Nephron (organoid): ENCODE data around the gene KAT7.

Experiments
- H3K27ac Mint-ChIP-seq, 3 experiments: 2 replicates each; pipeline ENCODE4 v1.8.0; 2020; ENCODE audit warnings: mixed read lengths in 3 of 3, mild to moderate bottlenecking in 2 of 3, moderate library complexity in 1 of 3
- H3K27me3 Mint-ChIP-seq: 2 replicates; pipeline ENCODE4 v1.8.0; 2021; ENCODE audit warnings: low read depth, mild to moderate bottlenecking, moderate library complexity, mixed read lengths
- H3K36me3 Mint-ChIP-seq: 2 replicates; pipeline ENCODE4 v1.8.0; 2020; ENCODE audit warnings: low read depth, mixed read lengths
- H3K4me1 Mint-ChIP-seq: 2 replicates; pipeline ENCODE4 v1.8.0; 2020; ENCODE audit warnings: mixed read lengths
- H3K4me3 Mint-ChIP-seq, 3 experiments: 2 replicates each; pipeline ENCODE4 v1.8.0; 2020; ENCODE audit warnings: mild to moderate bottlenecking in 3 of 3, mixed read lengths in 3 of 3, moderate library complexity in 2 of 3
- H3K9me3 Mint-ChIP-seq: 2 replicates; pipeline ENCODE4 v1.8.0; 2020; ENCODE audit warnings: mixed read lengths
- TF ChIP-seq, protein P1 (sequence below), 3 experiments: fragments of 200-600 bp; sonication (generic); IDR thresholded peaks; one replicate each; pipeline ENCODE4 v1.5.0; 2021; ENCODE audit warnings: antibody characterized with exemption in 3 of 3; ENCODE audit not compliant: unreplicated experiment in 3 of 3

KAT7 gene

DNA sequence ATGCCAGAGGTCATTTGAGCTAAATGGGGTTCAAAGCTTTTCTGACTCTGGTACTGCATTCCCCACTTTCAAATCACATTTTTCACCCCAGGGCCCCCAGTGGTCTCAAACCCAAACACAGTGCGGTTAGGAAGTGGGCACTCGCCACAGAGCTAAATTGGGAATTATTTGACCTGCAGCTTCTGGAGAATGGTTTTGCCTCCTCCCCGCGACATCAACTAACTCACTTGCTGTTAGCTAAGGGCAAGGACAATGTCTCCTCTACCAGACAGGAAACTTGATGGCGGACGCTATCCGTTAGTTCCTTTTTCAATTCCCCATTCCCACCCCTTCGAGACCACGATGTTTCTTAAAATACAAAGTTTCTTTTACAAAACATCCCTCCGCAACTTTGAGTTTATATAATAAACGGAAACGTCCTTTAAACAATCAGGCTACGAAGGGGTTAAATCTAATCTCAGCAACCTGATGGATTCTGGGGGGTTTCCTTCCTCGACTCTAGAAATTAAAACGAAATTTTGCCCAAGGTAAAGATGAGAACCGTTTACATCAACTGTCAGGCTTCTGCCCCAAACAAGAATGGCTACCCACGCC lies 500 bp upstream of the KAT7 start:
- H3K9me3 Mint-ChIP-seq = no peaks in the 10 kb centered on the region
- no peaks in the 10 kb centered on the region for H3K27me3 Mint-ChIP-seq
- H3K4me1 Mint-ChIP-seq = peaks cover 46% of the 10 kb centered on the region

DNA sequence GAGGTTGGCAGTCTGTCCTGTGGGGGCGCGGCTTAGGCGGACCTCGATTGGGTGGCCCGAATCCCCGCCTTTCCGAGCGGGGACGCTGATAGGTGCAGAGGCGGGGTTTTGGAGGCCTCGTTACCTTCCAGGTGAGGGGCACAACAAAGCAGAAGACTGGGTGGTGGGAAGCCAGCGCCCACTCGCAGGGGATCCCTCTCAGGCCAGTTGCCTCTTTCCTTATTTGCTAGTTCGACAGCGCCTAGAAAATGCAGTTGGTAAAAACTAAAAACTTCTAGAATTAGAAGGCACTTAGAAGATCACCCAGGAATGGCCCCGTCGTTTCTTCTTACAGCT lies 730 bp downstream of the KAT7 start:
- Mint-ChIP-seq H3K27me3 (no peaks in the 10 kb centered on the region), H3K36me3 (peaks cover 35% of the 10 kb centered on the region), H3K27ac (peak overlapping the region; percentile 96 to 99 (median 99)), H3K4me3 (peak overlapping the region; percentile 92 to 98 (median 94)), H3K9me3 (no peaks in the 10 kb centered on the region), H3K4me1 (peaks cover 38% of the 10 kb centered on the region)
- TF ChIP-seq, protein P1, sequence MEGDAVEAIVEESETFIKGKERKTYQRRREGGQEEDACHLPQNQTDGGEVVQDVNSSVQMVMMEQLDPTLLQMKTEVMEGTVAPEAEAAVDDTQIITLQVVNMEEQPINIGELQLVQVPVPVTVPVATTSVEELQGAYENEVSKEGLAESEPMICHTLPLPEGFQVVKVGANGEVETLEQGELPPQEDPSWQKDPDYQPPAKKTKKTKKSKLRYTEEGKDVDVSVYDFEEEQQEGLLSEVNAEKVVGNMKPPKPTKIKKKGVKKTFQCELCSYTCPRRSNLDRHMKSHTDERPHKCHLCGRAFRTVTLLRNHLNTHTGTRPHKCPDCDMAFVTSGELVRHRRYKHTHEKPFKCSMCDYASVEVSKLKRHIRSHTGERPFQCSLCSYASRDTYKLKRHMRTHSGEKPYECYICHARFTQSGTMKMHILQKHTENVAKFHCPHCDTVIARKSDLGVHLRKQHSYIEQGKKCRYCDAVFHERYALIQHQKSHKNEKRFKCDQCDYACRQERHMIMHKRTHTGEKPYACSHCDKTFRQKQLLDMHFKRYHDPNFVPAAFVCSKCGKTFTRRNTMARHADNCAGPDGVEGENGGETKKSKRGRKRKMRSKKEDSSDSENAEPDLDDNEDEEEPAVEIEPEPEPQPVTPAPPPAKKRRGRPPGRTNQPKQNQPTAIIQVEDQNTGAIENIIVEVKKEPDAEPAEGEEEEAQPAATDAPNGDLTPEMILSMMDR (IDR thresholded peaks at IDR 0.05; ENCODE audit: unreplicated experiment in 3 of 3) = no peak

More for the DNA sequence above, 500 bp upstream of the KAT7 start:
- TF ChIP-seq, protein P1 (IDR thresholded peaks at IDR 0.05; ENCODE audit: unreplicated experiment in 3 of 3) = no peak
- H3K36me3 Mint-ChIP-seq = peaks cover 26% of the 10 kb centered on the region
- peak overlapping the region; percentile 92 to 98 (median 94) for H3K4me3 Mint-ChIP-seq
- peak overlapping the region; percentile 96 to 99 (median 99) for H3K27ac Mint-ChIP-seq

DNA sequence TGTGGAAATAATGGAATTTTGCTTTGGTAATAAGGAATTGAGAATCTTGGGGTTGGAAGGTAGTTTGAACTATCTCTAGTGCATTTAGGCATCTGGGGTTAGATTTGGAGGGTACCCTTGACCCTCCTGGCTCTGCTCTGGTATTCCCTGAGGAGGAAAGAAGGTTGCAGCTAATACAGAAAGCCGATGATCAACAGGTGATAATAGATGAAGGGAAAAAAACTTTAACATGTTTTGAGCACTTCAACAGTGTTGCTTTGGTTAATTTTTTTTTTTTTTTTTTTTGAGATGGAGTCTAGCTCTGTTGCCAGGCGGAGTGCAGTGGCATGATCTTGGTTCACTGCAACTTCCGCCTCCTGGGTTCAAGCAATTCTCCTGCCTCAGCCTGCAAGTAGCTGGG lies 4.8 kb downstream of the KAT7 start:
- peaks cover 60% of the 10 kb centered on the region for H3K36me3 Mint-ChIP-seq
- H3K27ac Mint-ChIP-seq = no peak overlapping the region
- no peaks in the 10 kb centered on the region for H3K27me3 Mint-ChIP-seq
- H3K4me1 Mint-ChIP-seq = peaks cover 22% of the 10 kb centered on the region
- TF ChIP-seq, protein P1 (IDR thresholded peaks at IDR 0.05; ENCODE audit: unreplicated experiment in 3 of 3) = no peak
- H3K4me3 Mint-ChIP-seq = no peak overlapping the region
- H3K9me3 Mint-ChIP-seq = no peaks in the 10 kb centered on the region

DNA sequence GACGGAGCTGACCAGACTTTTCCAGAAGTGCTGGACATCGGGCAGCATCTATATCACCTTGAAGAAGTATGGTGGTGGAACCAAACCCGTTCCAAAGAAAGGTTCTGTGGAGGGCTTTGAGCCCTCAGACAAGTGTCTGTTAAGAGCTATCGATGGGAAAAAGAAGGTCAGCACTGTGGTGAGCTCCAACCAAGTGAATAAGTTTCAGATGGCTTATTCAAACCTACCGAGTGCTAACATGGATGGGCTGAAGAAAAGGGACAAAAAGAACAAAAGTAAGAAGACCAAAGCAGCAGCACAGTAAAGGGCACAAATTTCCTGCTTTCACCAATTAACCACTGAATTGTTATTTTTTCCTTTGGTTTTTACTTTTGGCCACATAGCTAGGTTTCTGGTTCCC lies 6.9 kb downstream of the KAT7 start:
- Mint-ChIP-seq H3K36me3 (peaks cover 69% of the 10 kb centered on the region), H3K27ac (no peak overlapping the region), H3K4me1 (peaks cover 6% of the 10 kb centered on the region), H3K4me3 (no peak overlapping the region), H3K9me3 (no peaks in the 10 kb centered on the region), H3K27me3 (no peaks in the 10 kb centered on the region)
- TF ChIP-seq, protein P1 (IDR thresholded peaks at IDR 0.05; ENCODE audit: unreplicated experiment in 3 of 3) = no peak

DNA sequence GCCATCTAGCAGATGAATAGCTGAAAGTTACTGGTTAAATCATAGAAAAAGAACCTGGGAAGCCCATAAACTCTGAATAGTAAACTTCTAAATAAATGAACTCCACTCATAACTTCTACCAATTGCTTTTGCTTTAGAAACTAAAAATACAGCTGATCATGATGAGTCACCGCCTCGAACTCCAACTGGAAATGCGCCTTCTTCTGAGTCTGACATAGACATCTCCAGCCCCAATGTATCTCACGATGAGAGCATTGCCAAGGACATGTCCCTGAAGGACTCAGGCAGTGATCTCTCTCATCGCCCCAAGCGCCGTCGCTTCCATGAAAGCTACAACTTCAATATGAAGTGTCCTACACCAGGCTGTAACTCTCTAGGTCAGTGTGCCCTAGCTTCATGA lies 9.7 kb downstream of the KAT7 start:
- Mint-ChIP-seq H3K4me1 (no peaks in the 10 kb centered on the region), H3K4me3 (no peak overlapping the region), H3K9me3 (no peaks in the 10 kb centered on the region), H3K27ac (no peak overlapping the region), H3K27me3 (no peaks in the 10 kb centered on the region), H3K36me3 (peaks cover 71% of the 10 kb centered on the region)
- TF ChIP-seq, protein P1 (IDR thresholded peaks at IDR 0.05; ENCODE audit: unreplicated experiment in 3 of 3) = no peak

DNA sequence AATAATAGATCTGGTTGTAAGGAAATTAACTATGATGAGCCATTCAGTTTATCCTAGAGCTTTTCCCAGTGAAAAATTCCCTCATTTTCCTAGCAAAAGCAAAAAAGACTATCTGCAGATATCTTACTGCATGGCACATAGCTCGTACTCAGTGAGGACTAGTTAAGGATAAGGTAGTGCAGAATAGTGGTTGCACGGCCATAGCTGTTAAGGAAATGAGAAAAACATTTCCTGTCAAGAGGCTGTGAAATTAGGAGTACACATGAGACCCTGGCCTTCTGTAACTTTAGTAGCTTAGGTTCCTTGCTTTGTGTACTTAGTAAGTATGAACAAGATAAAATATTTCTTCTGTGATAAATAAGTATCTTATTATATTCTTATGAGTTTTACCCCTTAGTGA lies 10.3 kb downstream of the KAT7 start:
- Mint-ChIP-seq H3K27me3 (no peaks in the 10 kb centered on the region), H3K9me3 (no peaks in the 10 kb centered on the region), H3K27ac (no peak overlapping the region), H3K36me3 (peaks cover 69% of the 10 kb centered on the region), H3K4me3 (no peak overlapping the region), H3K4me1 (no peaks in the 10 kb centered on the region)
- TF ChIP-seq, protein P1 (IDR thresholded peaks at IDR 0.05; ENCODE audit: unreplicated experiment in 3 of 3) = no peak
